ENCODE measurements around the gene PIGC. TPM values are rescaled to one million over a fixed set of nuclear protein-coding genes. Genes with fewer than 3 reads are reported as not detected.

The PIGC gene
- total and polyA plus RNA-seq, 10 of the 15 experiments (the other 5 are each of a cell fraction or from before 2014, with no cell fraction given): 11.0 to 37.3 (median 19.6) TPM

GRCh38 chr1:172480431-172480830 lies 36.6 kb upstream of the PIGC start (continued):
- TF ChIP-seq, protein P1, sequence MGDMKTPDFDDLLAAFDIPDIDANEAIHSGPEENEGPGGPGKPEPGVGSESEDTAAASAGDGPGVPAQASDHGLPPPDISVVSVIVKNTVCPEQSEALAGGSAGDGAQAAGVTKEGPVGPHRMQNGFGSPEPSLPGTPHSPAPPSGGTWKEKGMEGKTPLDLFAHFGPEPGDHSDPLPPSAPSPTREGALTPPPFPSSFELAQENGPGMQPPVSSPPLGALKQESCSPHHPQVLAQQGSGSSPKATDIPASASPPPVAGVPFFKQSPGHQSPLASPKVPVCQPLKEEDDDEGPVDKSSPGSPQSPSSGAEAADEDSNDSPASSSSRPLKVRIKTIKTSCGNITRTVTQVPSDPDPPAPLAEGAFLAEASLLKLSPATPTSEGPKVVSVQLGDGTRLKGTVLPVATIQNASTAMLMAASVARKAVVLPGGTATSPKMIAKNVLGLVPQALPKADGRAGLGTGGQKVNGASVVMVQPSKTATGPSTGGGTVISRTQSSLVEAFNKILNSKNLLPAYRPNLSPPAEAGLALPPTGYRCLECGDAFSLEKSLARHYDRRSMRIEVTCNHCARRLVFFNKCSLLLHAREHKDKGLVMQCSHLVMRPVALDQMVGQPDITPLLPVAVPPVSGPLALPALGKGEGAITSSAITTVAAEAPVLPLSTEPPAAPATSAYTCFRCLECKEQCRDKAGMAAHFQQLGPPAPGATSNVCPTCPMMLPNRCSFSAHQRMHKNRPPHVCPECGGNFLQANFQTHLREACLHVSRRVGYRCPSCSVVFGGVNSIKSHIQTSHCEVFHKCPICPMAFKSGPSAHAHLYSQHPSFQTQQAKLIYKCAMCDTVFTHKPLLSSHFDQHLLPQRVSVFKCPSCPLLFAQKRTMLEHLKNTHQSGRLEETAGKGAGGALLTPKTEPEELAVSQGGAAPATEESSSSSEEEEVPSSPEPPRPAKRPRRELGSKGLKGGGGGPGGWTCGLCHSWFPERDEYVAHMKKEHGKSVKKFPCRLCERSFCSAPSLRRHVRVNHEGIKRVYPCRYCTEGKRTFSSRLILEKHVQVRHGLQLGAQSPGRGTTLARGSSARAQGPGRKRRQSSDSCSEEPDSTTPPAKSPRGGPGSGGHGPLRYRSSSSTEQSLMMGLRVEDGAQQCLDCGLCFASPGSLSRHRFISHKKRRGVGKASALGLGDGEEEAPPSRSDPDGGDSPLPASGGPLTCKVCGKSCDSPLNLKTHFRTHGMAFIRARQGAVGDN (IDR thresholded peaks at IDR 0.05): no peak
- no peak for TF ChIP-seq BACH1 (IDR thresholded peaks at IDR 0.05; ENCODE audit: borderline replicate concordance)
- TF ChIP-seq ZBTB4 (CRISPR knock-in tag; IDR thresholded peaks at IDR 0.05): no peak
- TF ChIP-seq STAT3 (IDR thresholded peaks at IDR 0.05; ENCODE audit: low read depth, low read length): no peak
- no peak for TF ChIP-seq HDAC6 (IDR thresholded peaks at IDR 0.05; ENCODE audit: unreplicated experiment)
- no peak for TF ChIP-seq DPF2 (IDR thresholded peaks at IDR 0.05)
- no peak for TF ChIP-seq NR2C2 (IDR thresholded peaks at IDR 0.05; ENCODE audit: borderline replicate concordance, control insufficient read depth, insufficient read length, low read depth)
- TF ChIP-seq MEF2A (IDR thresholded peaks at IDR 0.05; ENCODE audit: insufficient read depth, low read depth, low read length): no peak

All from GM12878 (cell line).